AG09319 (cell line): ENCODE results near the gene GOLGA6L2.

ENCODE experiments used
- DNase-seq: peaks from one replicate; pipeline ENCODE4 v3.0.0-alpha.2; 2010; ENCODE audit warnings: low read depth; ENCODE audit errors: extremely low read depth
- CTCF ChIP-seq: IDR thresholded peaks from 2 replicates; pipeline ENCODE4 v1.5.1; 2011; ENCODE audit warnings: low read depth, mild to moderate bottlenecking, inconsistent platforms, low read length, moderate library complexity

GOLGA6L2 gene

GRCh38 chr15:23447107-23447500 is at the start of gene GOLGA6L2:
TSS of gene GOLGA6L2 (minus strand) at chr15:23447243. CDS start at chr15:23447181, 62 bp downstream.
- DNase-seq: no peak
- no peak for TF ChIP-seq CTCF

GRCh38 chr15:23484870-23485269 is 37.8 kb upstream of the GOLGA6L2 start:
- TF ChIP-seq CTCF: no peak

GRCh38 chr15:23483821-23484299 is 36.8 kb upstream of the GOLGA6L2 start:
- TF ChIP-seq CTCF: no peak
- DNase-seq: no peak

More at GRCh38 chr15:23484870-23485269, 37.8 kb upstream of the GOLGA6L2 start:
- DNase-seq: no peak

- no peak for DNase-seq
- TF ChIP-seq CTCF: no peak
Observed at GRCh38 chr15:23482764-23483489, 35.9 kb upstream of the GOLGA6L2 start.

- TF ChIP-seq CTCF: no peak
- no peak for DNase-seq
Observed at GRCh38 chr15:23482228-23482627, 35.2 kb upstream of the GOLGA6L2 start.

- no peak for TF ChIP-seq CTCF
- no peak for DNase-seq
Observed at GRCh38 chr15:23477920-23478319, 30.9 kb upstream of the GOLGA6L2 start.

- DNase-seq: no peak
- TF ChIP-seq CTCF: no peak
Observed at GRCh38 chr15:23472678-23473077, 25.6 kb upstream of the GOLGA6L2 start.
